H9 (cell line): Measurements from ENCODE around the gene DNASE1L3. TPM values are rescaled to one million over a fixed set of nuclear protein-coding genes. Genes with fewer than 3 reads are reported as not detected.

Source experiments
- DNase-seq: peaks from one replicate; pipeline ENCODE4 v3.0.0-alpha.2; 2017
- H2AFZ ChIP-seq: one replicate; pipeline ENCODE4 v1.6.1; 2013; ENCODE audit warnings: mild to moderate bottlenecking, low read length, control low read depth, moderate library complexity
- H2AK5ac ChIP-seq: 2 replicates; pipeline ENCODE4 v1.6.1; 2013; ENCODE audit warnings: low read length, control low read depth, mixed read lengths; ENCODE audit not compliant: insufficient read length
- H2BK120ac ChIP-seq: one replicate; pipeline ENCODE4 v1.6.1; 2013; ENCODE audit warnings: low read depth, mild to moderate bottlenecking, low read length, control low read depth, inconsistent platforms; ENCODE audit not compliant: poor library complexity, severe bottlenecking
- H2BK12ac ChIP-seq: 2 replicates; pipeline ENCODE4 v1.6.1; 2013; ENCODE audit warnings: low read length, control low read depth, mixed read lengths, low read depth; ENCODE audit not compliant: insufficient read length
- H2BK15ac ChIP-seq: 2 replicates; pipeline ENCODE4 v1.6.1; 2013; ENCODE audit warnings: low read depth, low read length, control low read depth
- H2BK20ac ChIP-seq: one replicate; pipeline ENCODE4 v1.6.1; 2013; ENCODE audit warnings: low read depth, mild to moderate bottlenecking, low read length, control low read depth, inconsistent platforms; ENCODE audit not compliant: poor library complexity, severe bottlenecking
- H2BK5ac ChIP-seq: 2 replicates; pipeline ENCODE4 v1.6.1; 2013; ENCODE audit warnings: low read length, control low read depth, mixed read lengths; ENCODE audit not compliant: insufficient read length
- H3K14ac ChIP-seq: 2 replicates; pipeline ENCODE4 v1.6.1; 2013; ENCODE audit warnings: low read length, control low read depth; ENCODE audit not compliant: insufficient read depth
- H3K18ac ChIP-seq: 2 replicates; pipeline ENCODE4 v1.6.1; 2013; ENCODE audit warnings: low read depth, mild to moderate bottlenecking, mixed read lengths, low read length, control low read depth; ENCODE audit not compliant: insufficient read length
- H3K23ac ChIP-seq: 2 replicates; pipeline ENCODE4 v1.6.1; 2013; ENCODE audit warnings: low read length, control low read depth, mixed read lengths, low read depth; ENCODE audit not compliant: insufficient read length
- H3K23me2 ChIP-seq: 2 replicates; pipeline ENCODE4 v1.6.1; 2013; ENCODE audit warnings: low read depth, mild to moderate bottlenecking, mixed read lengths, low read length, control low read depth; ENCODE audit not compliant: insufficient read length, poor library complexity, severe bottlenecking
- H3K27ac ChIP-seq: 2 replicates; pipeline ENCODE4 v1.5.1; 2013; ENCODE audit warnings: low read length, control low read depth, mixed read lengths, low read depth; ENCODE audit not compliant: insufficient read length
- H3K27me3 ChIP-seq: 2 replicates; pipeline ENCODE4 v1.6.1; 2013; ENCODE audit warnings: low read length, control low read depth, inconsistent platforms; ENCODE audit not compliant: insufficient read depth
- H3K4ac ChIP-seq: 2 replicates; pipeline ENCODE4 v1.6.1; 2013; ENCODE audit warnings: low read depth, mild to moderate bottlenecking, control low read depth, inconsistent platforms, low read length, moderate library complexity
- H3K4me1 ChIP-seq: 2 replicates; pipeline ENCODE4 v1.6.1; 2013; ENCODE audit warnings: low read length, control low read depth, inconsistent platforms; ENCODE audit not compliant: insufficient read depth
- H3K4me2 ChIP-seq: 2 replicates; pipeline ENCODE4 v1.6.1; 2013; ENCODE audit warnings: low read length, control low read depth, mixed read lengths; ENCODE audit not compliant: insufficient read length, insufficient read depth
- H3K56ac ChIP-seq: 2 replicates; pipeline ENCODE4 v1.6.1; 2013; ENCODE audit warnings: low read depth, mild to moderate bottlenecking, mixed read lengths, low read length, control low read depth; ENCODE audit not compliant: insufficient read length
- H3K79me1 ChIP-seq: 2 replicates; pipeline ENCODE4 v1.6.1; 2013; ENCODE audit warnings: low read depth, mild to moderate bottlenecking, moderate library complexity, low read length, control low read depth, inconsistent platforms; ENCODE audit not compliant: insufficient read depth, poor library complexity, severe bottlenecking
- H3K79me2 ChIP-seq: 2 replicates; pipeline ENCODE4 v1.6.1; 2013; ENCODE audit warnings: low read length, control low read depth, inconsistent platforms; ENCODE audit not compliant: insufficient read depth
- H3K9ac ChIP-seq: 2 replicates; pipeline ENCODE4 v1.6.1; 2013; ENCODE audit warnings: low read length, control low read depth, mixed read lengths; ENCODE audit not compliant: insufficient read length; ENCODE audit errors: extremely low read depth
- H3K9me3 ChIP-seq: one replicate; pipeline ENCODE4 v1.6.1; 2013; ENCODE audit warnings: low read depth, low read length, inconsistent platforms; ENCODE audit not compliant: control insufficient read depth
- H3T11ph ChIP-seq: one replicate; pipeline ENCODE4 v1.6.1; 2013; ENCODE audit warnings: mild to moderate bottlenecking, low read length, control low read depth, inconsistent platforms
- H4K20me1 ChIP-seq: one replicate; pipeline ENCODE4 v1.6.1; 2013; ENCODE audit not compliant: control insufficient read depth, insufficient read length, insufficient read depth
- H4K5ac ChIP-seq: 2 replicates; pipeline ENCODE4 v1.6.1; 2013; ENCODE audit warnings: low read depth, mild to moderate bottlenecking, mixed read lengths, low read length, control low read depth; ENCODE audit not compliant: insufficient read length
- H4K8ac ChIP-seq: replicated peaks from 2 replicates; pipeline ENCODE4 v1.6.1; 2013; ENCODE audit warnings: low read length, control low read depth, mixed read lengths, low read depth; ENCODE audit not compliant: insufficient read length
- H4K91ac ChIP-seq: 2 replicates; pipeline ENCODE4 v1.6.1; 2013; ENCODE audit warnings: low read depth, mild to moderate bottlenecking, moderate library complexity, mixed read lengths, low read length, control low read depth; ENCODE audit not compliant: insufficient read length
- H3K27ac Mint-ChIP-seq, 3 experiments: 2 replicates in 2 of 3; 3 replicates in 1 of 3; pipeline ENCODE4 v1.8.0; 2020 to 2021; ENCODE audit warnings: mixed read lengths in 3 of 3, mild to moderate bottlenecking in 1 of 3, moderate library complexity in 1 of 3
- H3K27me3 Mint-ChIP-seq: 2 replicates; pipeline ENCODE4 v1.8.0; 2021; ENCODE audit warnings: low read depth, mild to moderate bottlenecking, moderate library complexity, mixed read lengths
- H3K36me3 Mint-ChIP-seq, 3 experiments: 2 replicates in 2 of 3; 3 replicates in 1 of 3; pipeline ENCODE4 v1.8.0; 2020 to 2021; ENCODE audit warnings: low read depth in 3 of 3, mixed read lengths in 3 of 3; ENCODE audit not compliant: insufficient read depth in 1 of 3
- H3K4me1 Mint-ChIP-seq, 2 experiments: 2 replicates each; pipeline ENCODE4 v1.8.0; 2020; ENCODE audit warnings: mixed read lengths in 2 of 2
- H3K4me3 Mint-ChIP-seq, 2 experiments: 2 replicates in 1 of 2; 3 replicates in 1 of 2; pipeline ENCODE4 v1.8.0; 2020 to 2021; ENCODE audit warnings: mild to moderate bottlenecking in 2 of 2, mixed read lengths in 2 of 2, moderate library complexity in 1 of 2
- H3K9me3 Mint-ChIP-seq, 2 experiments: 2 replicates in 1 of 2; 3 replicates in 1 of 2; pipeline ENCODE4 v1.8.0; 2020; ENCODE audit warnings: mild to moderate bottlenecking in 2 of 2, mixed read lengths in 2 of 2, moderate library complexity in 1 of 2
- CTCF ChIP-seq: fragments of 200-600 bp; sonication (generic); conservative IDR thresholded peaks from 3 replicates; pipeline ENCODE4 v1.8.0; 2021; ENCODE audit warnings: antibody characterized with exemption, mild to moderate bottlenecking
- WGBS: extraction: QIAGEN DNeasy Blood & Tissue Kit; methylation state at CpG from one replicate; pipeline ENCODE4 v1.1.7; 2013; ENCODE audit warnings: missing lambda C conversion rate, low lambda C conversion rate, mixed read lengths; ENCODE audit not compliant: insufficient read length; ENCODE audit errors: extremely low coverage; 5-methylcytosine and 5-hydroxymethylcytosine counted together
- total RNA-seq: library from RNA; stranded (reverse); gene quantifications from 2 replicates; pipeline ENCODE4 v1.2.1, GENCODE V29; 2021

DNASE1L3 gene
- total RNA-seq, 1 experiment from 2014 or later = not detected

GRCh38 chr3:58209933-58210332 is 839 bp downstream of the DNASE1L3 start:
- Mint-ChIP-seq H3K27me3 (peaks cover 13% of the 10 kb centered on the region), H3K9me3 (no peaks in the 10 kb centered on the region; a peak in 1 of 5 replicates), H3K27ac (no peak overlapping the region; a peak in 1 of 7 replicates), H3K4me1 (peaks cover 0 to 2% of the 10 kb centered on the region in 2 experiments; a peak in 2 of 4 replicates), H3K4me3 (no peak overlapping the region), H3K36me3 (no peaks in the 10 kb centered on the region)
- Histone ChIP-seq H3K4ac (no peak overlapping the region), H2BK12ac (no peak overlapping the region), H3K23ac (no peak overlapping the region), H3K23me2 (no peaks in the 10 kb centered on the region), H3K9me3 (no peaks in the 10 kb centered on the region), H3K27ac (no peak overlapping the region), H2BK20ac (no peak overlapping the region), H4K8ac (no peak overlapping the region), H2BK5ac (no peak overlapping the region), H3K4me1 (no peaks in the 10 kb centered on the region), H4K5ac (no peak overlapping the region), H3K9ac (no peak overlapping the region), H2BK120ac (no peak overlapping the region), H3K56ac (no peak overlapping the region), H2AFZ (no peak overlapping the region), H3T11ph (no peak overlapping the region), H3K79me2 (no peaks in the 10 kb centered on the region), H3K14ac (no peak overlapping the region), H2AK5ac (no peak overlapping the region), H3K18ac (no peak overlapping the region), H3K4me2 (no peak overlapping the region), H4K91ac (no peak overlapping the region), H3K27me3 (no peaks in the 10 kb centered on the region), H2BK15ac (no peak overlapping the region), H3K79me1 (no peaks in the 10 kb centered on the region), H4K20me1 (no peaks in the 10 kb centered on the region)
- WGBS = no CpG with 5 or more reads among the region's 3 CpGs
- no peak for DNase-seq
- TF ChIP-seq CTCF = no peak
